ENCODE measurements around the gene TLCD3B.

- no peak for TF ChIP-seq CTCF (conservative IDR thresholded peaks at IDR 0.05; ENCODE audit: low read length)
- TF ChIP-seq EZH2phosphoT487 (IDR thresholded peaks at IDR 0.05; ENCODE audit: borderline replicate concordance, low read depth, low read length): no peak
These were observed 47.5 kb downstream of the TLCD3B start for GRCh38 chr16:29983420-29984136.
